DOHH2 (cell line): ENCODE results near the gene PAPLN.

Source experiments
- CTCF ChIP-seq: fragments of 200-600 bp; sonication (generic); IDR thresholded peaks from one replicate; pipeline ENCODE4 v1.5.1; 2014; ENCODE audit warnings: antibody characterized with exemption, mild to moderate bottlenecking, low read depth, low read length; ENCODE audit not compliant: poor library complexity, severe bottlenecking
- EZH2phosphoT487 ChIP-seq: fragments of 200-600 bp; sonication (generic); IDR thresholded peaks from 2 replicates; pipeline ENCODE4 v1.6.1; 2017; ENCODE audit warnings: borderline replicate concordance, mild to moderate bottlenecking, antibody characterized with exemption, low read length, moderate library complexity, mixed read lengths

- TF ChIP-seq CTCF (no peak), EZH2phosphoT487 (no peak)
Measured at GRCh38 chr14:73267474-73267873, 30.2 kb downstream of the PAPLN start.
